ENCODE results near the gene BMP5.

BMP5 gene

GRCh38 chr6:55802259-55802658, 73.1 kb downstream of the BMP5 start:
- DNase-seq, result no peak

DNA sequence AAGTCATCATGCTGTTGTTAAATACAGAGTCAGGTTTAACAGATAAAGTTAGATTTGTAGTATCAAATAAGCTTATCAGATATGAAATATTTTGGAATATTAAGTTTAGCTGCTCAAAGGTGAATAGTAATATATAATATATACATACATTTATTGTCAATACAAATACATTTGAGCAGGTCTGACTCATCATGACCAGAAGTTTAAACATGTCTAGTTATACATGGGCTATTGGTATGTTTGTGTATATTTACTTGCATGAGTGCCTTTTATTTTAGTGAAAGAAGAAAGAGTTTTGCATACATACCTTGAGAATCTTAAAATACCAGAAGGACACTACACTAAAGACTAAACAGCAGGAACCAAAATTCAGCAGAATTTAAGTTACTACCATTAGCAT, 76.8 kb downstream of the BMP5 start:
- no peak for DNase-seq

DNA sequence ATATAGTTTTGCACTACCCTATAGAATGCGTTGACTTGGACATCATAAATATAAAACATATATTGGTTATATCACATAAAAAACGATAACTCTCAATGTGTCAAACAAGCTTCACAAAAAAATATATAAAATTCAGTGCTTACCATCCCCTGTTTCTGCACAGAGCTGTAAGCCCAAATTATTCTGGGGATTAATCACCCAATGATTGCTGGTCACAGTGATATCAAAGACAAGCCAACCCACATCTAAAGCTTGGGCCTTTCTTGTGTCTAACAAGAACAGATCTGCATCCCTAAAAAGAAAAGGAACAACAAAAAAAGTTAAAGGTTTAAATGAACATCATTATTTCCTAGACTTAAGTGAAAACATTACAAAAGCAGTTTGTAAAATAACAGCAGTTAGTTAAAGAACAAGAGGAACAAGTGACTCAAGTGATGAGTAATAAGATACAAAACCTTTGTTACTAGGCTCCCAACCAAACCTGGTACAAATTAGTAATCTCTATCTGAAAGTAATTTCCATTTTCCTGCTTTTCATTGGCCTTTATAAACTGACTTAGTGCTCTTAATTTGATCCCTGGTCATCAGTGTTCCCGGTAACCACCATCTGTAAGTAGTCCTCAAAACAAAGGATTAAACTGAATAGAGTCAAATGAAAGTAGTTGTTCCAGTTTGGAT, 81.1 kb downstream of the BMP5 start:
- DNase-seq, result no peak

GRCh38 chr6:55785273-55785672, 90.1 kb downstream of the BMP5 start:
- no peak for DNase-seq

- no peak for DNase-seq
Measured at GRCh38 chr6:55782275-55782674, 93.1 kb downstream of the BMP5 start.

- DNase-seq, result no peak
Measured at GRCh38 chr6:55778705-55779104, 96.7 kb downstream of the BMP5 start.

GRCh38 chr6:55777469-55777868, 97.9 kb downstream of the BMP5 start:
- DNase-seq, result no peak

DNA sequence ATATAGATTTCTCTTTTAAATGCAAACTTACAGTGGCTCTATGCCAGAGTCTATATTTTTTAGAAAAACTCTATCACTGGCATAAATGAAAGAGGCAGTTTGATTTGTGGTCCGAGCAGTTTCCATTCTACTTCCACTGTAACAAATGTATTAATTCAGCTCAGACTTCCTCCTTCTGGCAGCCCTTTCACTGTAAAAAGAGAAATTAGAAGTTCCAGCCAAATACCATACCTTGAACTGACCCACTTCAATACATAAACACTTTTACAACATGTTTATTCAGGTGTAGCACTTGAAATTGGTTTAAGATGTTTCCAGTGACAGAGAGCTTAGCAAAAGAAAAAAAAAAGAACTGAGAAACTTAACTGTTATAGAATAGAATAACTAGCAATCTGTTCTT, 99.3 kb downstream of the BMP5 start:
- no peak for DNase-seq

DNA sequence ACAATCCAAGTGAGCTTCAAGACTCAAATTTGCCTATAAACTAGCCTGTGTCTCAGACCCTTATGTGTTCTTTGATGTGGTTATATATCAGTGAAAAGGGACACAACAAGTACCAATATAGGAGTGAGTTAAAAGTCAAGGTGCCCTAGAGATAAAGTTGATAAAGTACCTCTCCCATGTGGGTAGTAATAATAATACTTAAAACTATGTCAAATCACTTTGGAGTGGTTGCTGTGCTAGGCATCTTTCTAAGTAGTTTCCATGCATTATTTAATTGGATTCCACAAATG, 100.4 kb downstream of the BMP5 start:
- no peak for DNase-seq

DNA sequence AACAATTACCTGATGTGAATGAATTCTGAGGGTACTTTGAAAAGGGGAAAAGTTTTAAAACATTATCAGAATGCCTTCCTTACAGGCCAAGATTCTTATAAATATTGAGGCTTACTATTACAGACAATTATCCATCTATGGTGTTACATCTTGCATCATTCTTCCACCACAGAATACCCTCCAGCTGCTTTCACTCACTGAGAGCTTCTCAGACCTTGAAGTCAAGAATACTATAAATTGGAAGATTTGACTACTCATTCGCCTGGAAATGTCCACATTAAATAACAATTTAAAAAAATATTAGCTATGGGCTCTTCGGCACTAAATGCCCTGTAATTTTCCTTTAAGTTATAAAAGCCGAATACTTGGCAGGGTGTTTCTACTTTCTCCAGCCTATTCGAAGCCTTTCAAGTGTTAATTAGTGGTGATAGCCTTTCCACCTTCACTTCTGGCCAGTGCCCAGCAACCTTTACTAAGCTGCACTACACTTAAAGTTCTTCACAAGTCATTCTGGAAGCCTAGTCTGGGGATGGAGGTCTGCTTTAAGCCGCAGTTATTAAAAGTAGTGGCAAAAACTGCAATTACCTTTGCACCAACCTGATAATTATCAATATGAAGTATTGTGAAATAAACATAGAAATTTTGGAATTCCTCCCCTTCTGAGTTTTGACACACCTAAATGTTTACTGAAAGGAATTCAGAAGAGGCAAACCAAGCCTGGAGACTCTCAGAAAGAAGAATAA, 100.9 kb downstream of the BMP5 start:
- no peak for DNase-seq

DNA sequence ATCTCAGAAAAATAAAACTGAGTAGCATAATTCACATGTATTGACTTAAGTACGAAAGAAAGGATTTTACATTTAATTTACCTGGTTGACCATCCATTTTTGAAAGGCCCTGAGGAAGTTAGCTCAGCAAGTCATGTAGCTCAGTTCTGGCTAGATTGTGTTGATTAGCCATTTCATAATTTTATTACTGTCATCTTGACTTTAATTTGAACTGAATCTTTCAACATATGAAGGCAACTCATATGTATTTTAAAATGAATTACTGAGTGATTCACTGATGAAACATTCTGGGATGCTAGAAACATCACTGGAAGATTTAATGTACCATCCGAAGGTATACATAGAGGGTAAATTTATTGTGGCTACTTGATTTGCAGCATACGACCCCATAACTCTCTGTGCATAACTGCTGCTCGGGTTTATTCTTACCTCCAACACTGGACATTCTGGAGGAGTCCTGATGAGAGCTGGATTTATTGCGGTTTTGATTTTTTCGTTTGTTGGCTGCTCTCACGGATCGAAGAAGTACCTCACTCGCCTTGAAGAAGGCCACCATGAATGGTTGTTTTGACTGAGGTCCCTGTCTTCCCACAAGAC, 101.7 kb downstream of the BMP5 start:
- no peak for DNase-seq

- no peak for DNase-seq
Measured at GRCh38 chr6:55772730-55773129, 102.7 kb downstream of the BMP5 start.

DNA sequence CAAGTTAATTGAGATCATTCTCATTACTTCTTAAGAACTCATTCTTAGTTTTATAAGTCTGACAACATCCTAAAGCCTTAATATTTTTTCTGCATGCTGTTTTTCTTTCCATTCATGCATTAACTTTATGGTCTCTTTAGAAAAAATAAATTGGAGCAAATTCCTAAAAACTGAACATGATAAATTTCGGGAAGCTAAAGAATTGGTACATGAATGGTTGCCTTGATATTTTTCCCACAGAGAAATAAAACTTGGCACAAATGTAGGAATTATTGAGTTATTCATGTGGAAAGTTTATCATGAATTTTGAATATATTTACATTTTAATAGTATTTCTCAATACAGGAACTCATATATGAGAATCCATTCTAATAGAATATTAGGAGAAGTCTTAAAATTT, 115.9 kb downstream of the BMP5 start:
- no peak for DNase-seq

- DNase-seq, result no peak
Measured at GRCh38 chr6:55758156-55758937, 117.0 kb downstream of the BMP5 start.

GRCh38 chr6:55756531-55757031, 118.8 kb downstream of the BMP5 start:
- DNase-seq, result no peak

DNA sequence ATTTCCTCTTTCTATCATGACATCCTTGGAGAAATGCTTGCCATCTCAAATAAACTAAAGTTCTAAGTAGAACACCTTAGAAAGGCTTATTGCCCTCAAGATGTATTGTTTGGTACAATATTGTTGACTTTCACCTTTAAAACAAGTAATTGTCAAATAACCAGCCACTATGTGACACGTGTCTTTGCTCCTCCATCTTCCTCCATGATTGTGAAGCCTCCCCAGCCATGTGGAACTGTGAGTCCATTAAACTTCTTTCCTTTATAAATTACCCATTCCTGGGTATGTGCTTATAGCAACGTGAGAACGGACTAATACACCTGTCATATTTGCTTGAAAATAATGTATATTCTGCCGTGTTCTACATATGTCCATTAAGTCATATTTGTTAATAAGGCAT, 126.5 kb downstream of the BMP5 start:
- no peak for DNase-seq

DNA sequence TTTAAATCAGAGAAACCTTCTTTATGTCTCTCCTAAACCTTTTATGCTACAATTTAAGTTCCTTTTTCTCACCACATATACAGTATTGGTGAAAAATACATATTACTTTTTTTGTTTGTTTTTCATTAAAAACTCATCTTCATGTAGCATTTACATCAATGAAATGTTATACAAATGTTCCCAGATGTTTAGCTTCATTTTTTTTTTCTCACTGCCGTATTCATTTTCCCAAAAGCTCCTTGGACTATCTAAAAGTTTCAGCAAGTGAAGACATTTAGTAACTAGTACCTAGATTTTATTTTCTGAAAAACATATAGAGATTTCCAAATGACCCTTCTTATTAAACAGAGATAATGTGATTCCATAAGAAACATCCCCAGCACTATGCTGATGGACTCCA, 128.9 kb downstream of the BMP5 start:
- DNase-seq, result no peak

DNA sequence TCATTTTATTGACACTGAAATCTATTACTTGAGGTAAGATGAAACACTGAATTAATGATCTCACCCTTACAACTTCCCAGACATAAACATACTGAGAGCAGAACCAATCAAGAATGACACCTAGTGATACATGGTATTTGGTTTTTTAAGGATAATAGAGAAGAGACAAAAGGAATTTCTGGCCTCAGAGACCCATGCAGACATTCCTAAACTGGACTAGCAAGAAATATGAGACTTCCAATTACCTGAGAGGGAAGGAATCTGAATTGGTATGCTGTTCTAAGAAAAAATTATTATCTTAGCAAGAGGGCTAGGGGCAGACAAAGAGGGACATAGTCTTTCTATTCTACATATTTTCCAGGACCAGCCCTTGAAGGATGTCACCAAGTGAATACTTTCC, 141.1 kb downstream of the BMP5 start:
- DNase-seq, result no peak

DNA sequence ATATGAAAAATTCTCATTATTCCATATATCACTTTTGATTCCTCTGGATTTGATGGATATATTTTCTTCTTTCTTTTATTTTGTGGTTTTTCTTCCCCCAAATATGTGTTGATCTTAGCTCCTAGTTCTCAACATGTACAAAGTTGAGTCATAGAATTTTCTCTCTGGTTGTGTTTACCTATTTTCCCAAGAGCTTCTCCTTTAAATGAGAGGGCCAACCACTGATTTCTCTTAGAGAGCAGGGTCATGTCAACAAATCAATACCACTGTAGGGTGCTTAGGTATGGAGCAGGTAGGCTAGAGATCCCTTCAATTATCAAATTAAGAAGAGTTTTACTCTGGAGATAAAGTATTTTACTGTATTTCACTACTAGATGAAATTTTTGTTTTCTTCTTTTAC, 145.7 kb downstream of the BMP5 start:
- DNase-seq, result no peak

GRCh38 chr6:55726144-55726543, 149.2 kb downstream of the BMP5 start:
- no peak for DNase-seq

- no peak for DNase-seq
Measured at GRCh38 chr6:55714831-55715230, 160.6 kb downstream of the BMP5 start.

GRCh38 chr6:55713436-55713835, 162.0 kb downstream of the BMP5 start:
- DNase-seq, result no peak

GRCh38 chr6:55708711-55709110, 166.7 kb downstream of the BMP5 start:
- DNase-seq, result no peak
